RWPE1 (cell line): ENCODE results near the gene UBE2J2.

Experiments used
- CTCF ChIA-PET: fragments of 350-600 bp; sonication (Branson Sonifier 250); formaldehyde crosslinking; extraction: SDS; loops from one replicate; lab custom pipeline; 2021; lab: Yijun Ruan, JAX
- POLR2A ChIA-PET: fragments of 400-600 bp; formaldehyde crosslinking; extraction: SDS; loops from one replicate; lab custom pipeline; 2020; ENCODE audit warnings: antibody characterized with exemption; ENCODE audit not compliant: low non-redundant PET; lab: Yijun Ruan, JAX
- DNase-seq: peaks from one replicate; pipeline ENCODE4 v3.0.0; 2012; ENCODE audit warnings: low spot score
- H3K27ac ChIP-seq: fragments of 450-650 bp; 2 replicates; pipeline ENCODE4 v1.5.1; 2017
- TF ChIP-seq, protein P1 (sequence below): fragments of 450-650 bp; conservative IDR thresholded peaks from 2 replicates; pipeline ENCODE4 v1.5.1; 2017; ENCODE audit warnings: low read depth, mild to moderate bottlenecking

Gene UBE2J2

DNA sequence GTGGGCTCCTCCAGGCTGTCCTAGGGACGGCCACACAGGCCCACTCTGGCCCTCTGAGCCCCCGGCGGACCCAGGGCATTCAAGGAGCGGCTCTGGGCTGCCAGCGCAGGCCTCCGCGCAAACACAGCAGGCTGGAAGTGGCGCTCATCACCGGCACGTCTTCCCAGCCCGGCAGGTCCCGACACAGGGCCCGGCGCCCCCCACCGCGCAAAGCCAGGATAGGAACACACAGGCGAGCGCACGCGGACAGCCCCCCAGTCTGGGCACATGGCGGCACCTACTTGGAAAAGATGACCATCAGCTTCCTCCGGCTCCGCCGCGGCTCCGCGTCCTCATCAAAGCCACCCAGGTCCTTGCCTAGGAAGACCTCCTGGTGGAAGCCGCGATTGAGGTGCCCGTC is 45.5 kb downstream of the UBE2J2 start:
- CTCF ChIA-PET: no interaction called here
- TF ChIP-seq, protein P1, sequence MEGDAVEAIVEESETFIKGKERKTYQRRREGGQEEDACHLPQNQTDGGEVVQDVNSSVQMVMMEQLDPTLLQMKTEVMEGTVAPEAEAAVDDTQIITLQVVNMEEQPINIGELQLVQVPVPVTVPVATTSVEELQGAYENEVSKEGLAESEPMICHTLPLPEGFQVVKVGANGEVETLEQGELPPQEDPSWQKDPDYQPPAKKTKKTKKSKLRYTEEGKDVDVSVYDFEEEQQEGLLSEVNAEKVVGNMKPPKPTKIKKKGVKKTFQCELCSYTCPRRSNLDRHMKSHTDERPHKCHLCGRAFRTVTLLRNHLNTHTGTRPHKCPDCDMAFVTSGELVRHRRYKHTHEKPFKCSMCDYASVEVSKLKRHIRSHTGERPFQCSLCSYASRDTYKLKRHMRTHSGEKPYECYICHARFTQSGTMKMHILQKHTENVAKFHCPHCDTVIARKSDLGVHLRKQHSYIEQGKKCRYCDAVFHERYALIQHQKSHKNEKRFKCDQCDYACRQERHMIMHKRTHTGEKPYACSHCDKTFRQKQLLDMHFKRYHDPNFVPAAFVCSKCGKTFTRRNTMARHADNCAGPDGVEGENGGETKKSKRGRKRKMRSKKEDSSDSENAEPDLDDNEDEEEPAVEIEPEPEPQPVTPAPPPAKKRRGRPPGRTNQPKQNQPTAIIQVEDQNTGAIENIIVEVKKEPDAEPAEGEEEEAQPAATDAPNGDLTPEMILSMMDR: no peak
- DNase-seq: no peak
- POLR2A ChIA-PET: interaction anchor here (0.5 kb wide), 1 partner anchor 158 kb away, joined by 3 read pairs; no protein-coding TSS in a partner anchor
- no peak overlapping the region for H3K27ac ChIP-seq

DNA sequence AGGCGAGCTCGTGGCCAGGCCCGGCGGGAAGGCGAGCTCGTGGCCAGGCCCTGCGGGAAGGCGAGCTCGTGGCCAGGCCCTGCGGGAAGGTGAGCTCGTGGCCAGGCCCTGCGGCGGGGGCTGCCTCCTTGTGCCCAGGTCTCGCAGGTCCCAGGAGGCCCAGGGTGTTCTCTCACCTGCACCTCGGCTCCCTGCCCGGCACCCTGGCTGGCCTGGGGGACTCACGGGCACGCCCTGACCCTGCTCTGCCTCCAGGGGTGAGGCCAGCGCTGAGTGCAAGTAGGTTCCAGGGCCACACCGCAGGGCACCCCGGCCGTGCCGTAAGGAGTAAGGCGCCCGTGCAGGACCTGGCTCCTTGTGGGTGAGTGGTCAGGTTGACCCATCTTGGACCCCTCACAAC is 46.3 kb downstream of the UBE2J2 start:
- no peak overlapping the region for H3K27ac ChIP-seq
- TF ChIP-seq, protein P1: no peak
- POLR2A ChIA-PET: interaction anchor here (0.7 kb wide), 1 partner anchor 19 kb away, joined by 7 read pairs; no protein-coding TSS in a partner anchor
- CTCF ChIA-PET: no interaction called here
- DNase-seq: no peak

DNA sequence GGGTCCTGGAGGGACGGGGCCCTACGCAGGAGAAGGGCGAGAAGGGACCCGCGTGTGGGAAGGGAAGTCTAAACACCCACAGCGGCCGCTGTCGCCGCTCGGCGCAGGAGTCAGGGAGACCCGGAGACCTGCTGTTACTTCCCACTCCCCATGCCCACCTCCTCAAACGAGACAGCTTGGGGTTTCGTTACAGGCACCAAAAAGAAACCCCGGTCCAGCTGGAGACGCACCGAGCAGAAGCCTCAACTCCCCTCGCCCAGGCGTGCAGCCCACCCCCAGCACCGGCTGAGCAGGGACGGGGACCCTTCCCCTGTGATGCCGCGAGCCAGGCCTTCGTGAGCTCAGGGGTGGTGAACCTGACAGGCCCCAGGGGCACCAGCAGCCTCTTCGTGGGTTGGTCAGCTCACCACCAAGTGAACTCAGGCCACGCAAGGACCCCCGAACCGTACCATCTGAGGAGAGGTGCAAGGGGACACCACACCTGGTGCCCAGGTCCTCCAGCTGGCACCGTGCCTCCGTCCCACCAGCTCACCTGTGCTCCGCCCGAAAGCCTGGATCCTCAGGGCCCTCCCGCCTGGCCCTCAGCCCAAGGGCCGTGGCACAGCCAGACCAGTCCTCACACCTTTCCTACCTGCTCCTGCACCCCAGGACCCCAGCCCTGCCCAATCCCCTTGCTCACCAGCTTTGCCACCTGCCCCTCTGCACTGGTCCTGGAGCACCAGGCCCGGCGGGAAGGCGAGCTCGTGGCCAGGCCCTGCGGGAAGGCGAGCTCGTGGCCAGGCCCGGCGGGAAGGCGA is 46.9 kb downstream of the UBE2J2 start:
- DNase-seq: no peak
- H3K27ac ChIP-seq: peak overlapping the region; percentile 25; the same call in 1 of the 2 replicates
- POLR2A ChIA-PET: interaction anchor here (0.7 kb wide), 1 partner anchor 18 kb away, joined by 7 read pairs; no protein-coding TSS in a partner anchor
- TF ChIP-seq, protein P1: no peak
- CTCF ChIA-PET: no interaction called here

DNA sequence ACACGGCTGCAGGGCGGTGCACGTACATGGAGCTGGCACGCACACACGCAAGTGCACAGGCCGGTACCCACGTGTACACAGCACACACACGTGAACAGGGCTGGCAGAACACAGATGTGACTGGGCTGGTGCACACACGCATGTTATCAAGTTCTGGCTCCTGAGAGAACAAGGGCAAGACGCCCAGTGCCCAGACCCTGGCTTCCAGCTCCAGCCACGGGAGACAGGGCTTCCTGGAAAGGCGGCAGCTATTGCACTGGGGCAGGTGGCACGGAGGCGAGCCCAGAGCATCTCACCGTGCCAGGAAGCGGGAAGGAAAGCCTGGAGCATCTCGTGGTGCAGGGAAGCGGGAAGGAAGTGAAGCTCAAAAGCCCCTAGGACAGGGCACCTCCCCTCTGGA is 47.7 kb downstream of the UBE2J2 start:
- TF ChIP-seq, protein P1: no peak
- CTCF ChIA-PET: interaction anchor here (1.1 kb wide), 1 partner anchor 66 kb away, joined by 3 read pairs; no protein-coding TSS in a partner anchor
- peak overlapping the region; percentile 25; the same call in 1 of the 2 replicates for H3K27ac ChIP-seq

DNA sequence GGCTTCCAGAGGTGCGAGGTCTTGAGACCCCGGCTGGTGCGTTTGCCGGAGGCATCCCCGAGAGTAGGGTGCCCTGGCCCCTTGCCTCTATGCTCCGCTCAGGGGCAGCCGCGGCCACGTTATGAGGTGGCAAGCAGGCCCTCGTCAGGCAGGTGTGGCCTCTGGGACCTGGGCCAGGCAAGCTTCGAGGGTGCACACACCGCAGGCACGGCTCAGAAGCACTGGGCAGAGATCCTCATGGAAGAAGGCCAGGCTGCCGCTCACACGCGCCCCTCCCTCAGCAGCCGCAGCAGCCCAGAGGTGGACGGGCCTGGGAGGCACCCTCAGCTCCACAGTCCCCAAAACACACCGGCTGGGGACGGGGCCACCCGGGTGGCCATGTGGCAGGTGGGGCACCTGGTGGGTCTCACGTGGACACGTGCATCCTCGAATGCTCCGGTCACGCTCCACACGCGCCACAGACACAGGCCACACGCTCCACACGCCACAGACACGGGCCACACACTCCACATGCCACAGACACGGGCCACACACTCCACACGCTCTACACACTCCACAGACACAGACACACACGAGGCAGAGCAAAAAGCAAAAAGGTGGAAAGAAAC is 48.3 kb downstream of the UBE2J2 start:
- TF ChIP-seq, protein P1: no peak
- CTCF ChIA-PET: interaction anchor here (0.6 to 1.1 kb wide), 2 partner anchors 66 to 1085 kb away, joined by 3 to 4 read pairs; no protein-coding TSS in a partner anchor
- peak overlapping the region; percentile 25; the same call in 1 of the 2 replicates for H3K27ac ChIP-seq
- no peak for DNase-seq
- POLR2A ChIA-PET: no interaction called here

More for the DNA sequence above, 47.7 kb downstream of the UBE2J2 start:
- no peak for DNase-seq
- POLR2A ChIA-PET: no interaction called here

DNA sequence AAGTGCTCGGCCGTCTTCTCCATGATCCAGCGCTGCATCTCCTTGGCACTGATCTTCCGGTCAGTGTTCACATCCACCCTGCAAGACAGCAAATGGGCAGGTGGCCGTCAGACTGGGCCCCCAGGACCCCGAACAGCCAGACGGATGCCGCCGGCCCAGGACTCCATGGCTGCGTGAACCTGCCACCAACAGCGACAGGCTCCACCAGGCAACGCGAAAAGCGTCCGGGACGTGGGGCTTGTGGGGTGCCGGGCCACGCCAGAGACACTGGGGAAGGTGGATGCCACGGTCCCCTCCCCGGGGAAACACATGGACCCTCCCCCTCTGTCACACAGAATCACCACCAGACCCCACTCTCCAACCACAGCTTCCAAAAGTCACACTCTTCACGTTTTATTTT is 49.8 kb downstream of the UBE2J2 start:
- H3K27ac ChIP-seq: no peak overlapping the region
- ChIA-PET POLR2A (no interaction called here), CTCF (no interaction called here)
- TF ChIP-seq, protein P1: no peak
- DNase-seq: no peak
